Measurements from ENCODE around the gene PTGER3.

DNA sequence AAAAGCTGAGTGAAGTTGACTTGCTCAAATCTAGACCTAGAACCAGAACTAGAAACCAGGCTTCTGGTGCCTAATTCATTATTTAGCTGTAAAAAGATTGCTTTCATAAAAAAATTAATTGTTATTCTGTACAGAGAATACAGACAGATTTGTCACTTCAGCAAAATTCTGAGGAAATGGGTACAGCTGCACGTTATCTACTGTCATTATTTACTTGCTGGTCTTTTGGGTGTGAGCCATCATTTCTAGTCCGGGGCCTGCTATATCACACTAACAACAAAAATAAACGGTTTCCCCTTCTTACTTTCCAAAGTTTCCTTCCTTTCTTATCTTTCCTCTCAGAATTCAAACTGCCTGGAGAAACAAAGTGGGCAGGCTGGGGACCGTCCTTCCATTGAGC, 68.3 kb downstream of the PTGER3 start:
- TF ChIP-seq, protein P1, sequence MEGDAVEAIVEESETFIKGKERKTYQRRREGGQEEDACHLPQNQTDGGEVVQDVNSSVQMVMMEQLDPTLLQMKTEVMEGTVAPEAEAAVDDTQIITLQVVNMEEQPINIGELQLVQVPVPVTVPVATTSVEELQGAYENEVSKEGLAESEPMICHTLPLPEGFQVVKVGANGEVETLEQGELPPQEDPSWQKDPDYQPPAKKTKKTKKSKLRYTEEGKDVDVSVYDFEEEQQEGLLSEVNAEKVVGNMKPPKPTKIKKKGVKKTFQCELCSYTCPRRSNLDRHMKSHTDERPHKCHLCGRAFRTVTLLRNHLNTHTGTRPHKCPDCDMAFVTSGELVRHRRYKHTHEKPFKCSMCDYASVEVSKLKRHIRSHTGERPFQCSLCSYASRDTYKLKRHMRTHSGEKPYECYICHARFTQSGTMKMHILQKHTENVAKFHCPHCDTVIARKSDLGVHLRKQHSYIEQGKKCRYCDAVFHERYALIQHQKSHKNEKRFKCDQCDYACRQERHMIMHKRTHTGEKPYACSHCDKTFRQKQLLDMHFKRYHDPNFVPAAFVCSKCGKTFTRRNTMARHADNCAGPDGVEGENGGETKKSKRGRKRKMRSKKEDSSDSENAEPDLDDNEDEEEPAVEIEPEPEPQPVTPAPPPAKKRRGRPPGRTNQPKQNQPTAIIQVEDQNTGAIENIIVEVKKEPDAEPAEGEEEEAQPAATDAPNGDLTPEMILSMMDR (IDR thresholded peaks at IDR 0.05) = no peak
- no peak for TF ChIP-seq POLR2A (IDR thresholded peaks at IDR 0.05)

Data from upper lobe of left lung (tissue), 4 donors.